Progenitor cell of endocrine pancreas (in vitro differentiated cells): ENCODE results near the gene IL20RB. TPM values are rescaled to one million over a fixed set of nuclear protein-coding genes. Genes with fewer than 3 reads are reported as not detected.

Experiments used
- DNase-seq: peaks from one replicate; pipeline ENCODE4 v3.0.0; 2021; ENCODE audit warnings: low spot score; ENCODE audit not compliant: unreplicated experiment
- H3K27ac Mint-ChIP-seq: 2 replicates; pipeline ENCODE4 v1.8.0; 2021; ENCODE audit warnings: mild to moderate bottlenecking, moderate library complexity, mixed read lengths
- H3K27me3 Mint-ChIP-seq: 2 replicates; pipeline ENCODE4 v1.8.0; 2021; ENCODE audit warnings: mixed read lengths
- H3K36me3 Mint-ChIP-seq: 2 replicates; pipeline ENCODE4 v1.8.0; 2022; ENCODE audit warnings: mixed read lengths; ENCODE audit not compliant: insufficient read depth
- H3K4me1 Mint-ChIP-seq: 2 replicates; pipeline ENCODE4 v1.8.0; 2021; ENCODE audit warnings: low read depth, mixed read lengths
- H3K4me3 Mint-ChIP-seq: 2 replicates; pipeline ENCODE4 v1.8.0; 2021; ENCODE audit warnings: low read depth, mild to moderate bottlenecking, moderate library complexity, mixed read lengths
- H3K9me3 Mint-ChIP-seq: 2 replicates; pipeline ENCODE4 v1.8.0; 2021; ENCODE audit warnings: low read depth, mixed read lengths
- CTCF ChIP-seq: fragments of 200-600 bp; sonication (generic); IDR thresholded peaks from one replicate; pipeline ENCODE4 v1.5.0; 2021; ENCODE audit warnings: antibody characterized with exemption, mild to moderate bottlenecking; ENCODE audit not compliant: unreplicated experiment
- total RNA-seq: library from RNA; stranded (reverse); gene quantifications from 2 replicates; pipeline ENCODE4 v1.2.1, GENCODE V29; 2021

Gene IL20RB
- total RNA-seq, 1 donor from 2014 or later: 1.7 TPM

GRCh38 chr3:136952292-136952691, 5.5 kb upstream of the IL20RB start:
- Mint-ChIP-seq H3K36me3 (peaks cover 4% of the 10 kb centered on the region), H3K9me3 (no peaks in the 10 kb centered on the region), H3K27me3 (no peaks in the 10 kb centered on the region), H3K27ac (no peak overlapping the region), H3K4me3 (no peak overlapping the region), H3K4me1 (peaks cover 23% of the 10 kb centered on the region)
- DNase-seq: no peak
- no peak for TF ChIP-seq CTCF

GRCh38 chr3:136954251-136954650, 3.5 kb upstream of the IL20RB start:
- Mint-ChIP-seq H3K4me1 (peaks cover 18% of the 10 kb centered on the region), H3K9me3 (no peaks in the 10 kb centered on the region), H3K4me3 (no peak overlapping the region), H3K27ac (no peak overlapping the region), H3K36me3 (no peaks in the 10 kb centered on the region), H3K27me3 (no peaks in the 10 kb centered on the region)
- no peak for DNase-seq
- no peak for TF ChIP-seq CTCF

- H3K9me3 Mint-ChIP-seq: no peaks in the 10 kb centered on the region
- peaks cover 18% of the 10 kb centered on the region for H3K4me1 Mint-ChIP-seq
- no peaks in the 10 kb centered on the region for H3K27me3 Mint-ChIP-seq
- no peak for TF ChIP-seq CTCF
- no peak overlapping the region for H3K27ac Mint-ChIP-seq
- H3K36me3 Mint-ChIP-seq: no peaks in the 10 kb centered on the region
- H3K4me3 Mint-ChIP-seq: no peak overlapping the region
- no peak for DNase-seq
Observed at GRCh38 chr3:136954980-136955780, 2.6 kb upstream of the IL20RB start.

- H3K9me3 Mint-ChIP-seq: no peaks in the 10 kb centered on the region
- H3K4me3 Mint-ChIP-seq: no peak overlapping the region
- peaks cover 18% of the 10 kb centered on the region for H3K4me1 Mint-ChIP-seq
- no peak for TF ChIP-seq CTCF
- no peaks in the 10 kb centered on the region for H3K36me3 Mint-ChIP-seq
- H3K27me3 Mint-ChIP-seq: no peaks in the 10 kb centered on the region
- no peak for DNase-seq
- no peak overlapping the region for H3K27ac Mint-ChIP-seq
Observed at GRCh38 chr3:136955813-136956212, 2.0 kb upstream of the IL20RB start.

GRCh38 chr3:136956971-136957370, 812 bp upstream of the IL20RB start:
- Mint-ChIP-seq H3K9me3 (no peaks in the 10 kb centered on the region), H3K4me1 (peaks cover 23% of the 10 kb centered on the region), H3K27ac (no peak overlapping the region), H3K4me3 (no peak overlapping the region), H3K36me3 (no peaks in the 10 kb centered on the region), H3K27me3 (no peaks in the 10 kb centered on the region)
- TF ChIP-seq CTCF: no peak
- DNase-seq: no peak
